Measurements from ENCODE around the gene NECAB3. TPM values are rescaled to one million over a fixed set of nuclear protein-coding genes. Genes with fewer than 3 reads are reported as not detected.

Gene NECAB3
- total RNA-seq, 4 donors from 2014 or later, result 17.1 to 30.8 (median 23.3) TPM

DNA sequence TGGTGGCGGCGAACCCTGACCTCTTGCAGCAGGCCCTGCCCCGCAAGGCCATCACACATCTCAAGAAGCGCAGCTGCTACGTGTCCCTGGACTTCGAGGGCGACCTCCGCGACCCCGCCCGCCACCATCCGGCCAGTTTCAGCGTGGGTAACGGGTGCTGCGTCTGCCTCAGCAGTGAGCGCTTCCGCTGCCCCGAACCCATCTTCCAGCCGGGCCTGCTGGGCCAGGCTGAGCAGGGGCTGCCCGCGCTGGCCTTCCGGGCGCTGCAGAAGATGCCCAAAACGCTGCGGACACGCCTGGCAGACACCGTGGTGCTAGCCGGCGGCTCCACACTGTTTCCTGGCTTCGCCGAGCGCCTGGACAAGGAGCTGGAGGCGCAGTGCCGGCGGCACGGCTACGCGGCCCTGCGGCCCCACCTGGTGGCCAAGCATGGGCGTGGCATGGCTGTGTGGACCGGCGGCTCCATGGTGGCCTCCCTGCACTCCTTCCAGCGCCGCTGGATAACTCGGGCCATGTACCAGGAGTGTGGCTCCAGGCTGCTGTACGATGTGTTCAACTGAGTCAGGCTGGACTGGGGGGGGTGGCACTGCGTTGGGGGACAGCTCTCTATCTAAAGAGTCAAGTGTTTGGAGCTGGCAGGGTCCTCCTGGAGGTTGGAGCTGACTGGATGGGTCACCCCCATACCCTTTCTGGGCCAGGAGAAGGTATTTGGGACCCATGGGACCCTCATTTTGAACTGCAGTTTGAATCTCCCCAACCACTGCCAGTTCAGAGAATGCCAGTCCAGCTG is 6.4 kb downstream of the NECAB3 start:
- peak in 1 of 2 donors; percentile 94 for DNase-seq (ENCODE audit: low spot score in 2 of 2)
- TF ChIP-seq CTCF (IDR thresholded peaks at IDR 0.05) (peak in 1 of 3 donors; percentile 66), POLR2A (IDR thresholded peaks at IDR 0.05) (no peak)
- intact Hi-C loops (cut with DNase I; ENCODE audit: low total_unique reads), result no loop called here
- H3K4me3 ChIP-seq (ENCODE audit: low read depth, poor library complexity, severe bottlenecking), result peak overlapping the region; percentile 25
- 1 to 30% methylated on average over 24 to 25 of the region's 47 CpGs for WGBS, 2 donors

DNA sequence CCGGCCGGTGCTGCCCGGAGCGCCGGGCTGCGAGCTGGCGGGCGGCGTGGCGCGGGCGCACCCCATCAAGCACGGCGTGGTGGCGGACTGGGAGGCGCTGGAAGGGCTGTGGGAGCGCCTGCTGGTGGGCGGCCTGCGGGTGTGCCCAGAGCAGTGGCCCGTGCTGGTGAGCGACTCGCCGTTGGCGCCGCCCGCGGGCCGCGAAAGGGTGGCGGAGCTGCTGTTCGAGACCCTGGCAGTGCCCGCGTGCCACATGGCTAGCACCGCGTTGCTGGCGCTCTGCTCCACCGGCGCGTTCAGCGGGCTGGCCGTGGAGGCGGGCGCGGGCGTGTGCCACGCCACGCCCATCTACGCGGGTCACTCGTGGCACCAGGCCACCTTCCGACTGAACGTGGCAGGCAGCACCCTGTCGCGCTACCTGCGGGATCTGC is 7.0 kb downstream of the NECAB3 start:
- DNase-seq (ENCODE audit: low spot score in 2 of 2), result peak in 1 of 2 donors; percentile 93
- peak overlapping the region; percentile 25 for H3K4me3 ChIP-seq (ENCODE audit: low read depth, poor library complexity, severe bottlenecking)
- WGBS, 2 donors, result 0 to 15% methylated on average over 12 to 22 of the region's 55 CpGs
- TF ChIP-seq POLR2A (IDR thresholded peaks at IDR 0.05) (no peak), CTCF (IDR thresholded peaks at IDR 0.05) (no peak)
- intact Hi-C loops (cut with DNase I; ENCODE audit: low total_unique reads), result no loop called here

GRCh38 chr20:33666293-33667244 is 7.7 kb downstream of the NECAB3 start, which contains the start of gene ACTL10:
Gene ACTL10, plus strand, starts transcription at chr20:33666943. Its CDS starts 555 bp downstream, at chr20:33667498.
- intact Hi-C loops (cut with DNase I; ENCODE audit: low total_unique reads), result no loop called here
- DNase-seq (ENCODE audit: low spot score in 2 of 2), result peak; percentile 97 to 99
- H3K4me3 ChIP-seq (ENCODE audit: low read depth, poor library complexity, severe bottlenecking), result peak within 1 kb of the TSS; percentile 25
- TF ChIP-seq CTCF (IDR thresholded peaks at IDR 0.05), result no peak
- TF ChIP-seq POLR2A (IDR thresholded peaks at IDR 0.05), result no peak
- 1 to 19% methylated on average over 43 of the region's 50 CpGs for WGBS, 2 donors

- DNase-seq (ENCODE audit: low spot score in 2 of 2), result no peak
- no peak overlapping the region for H3K4me3 ChIP-seq (ENCODE audit: low read depth, poor library complexity, severe bottlenecking)
- WGBS, 2 donors, result 91 to 96% methylated on average over 2 of the region's 2 CpGs
- TF ChIP-seq POLR2A (IDR thresholded peaks at IDR 0.05) (no peak), CTCF (IDR thresholded peaks at IDR 0.05) (no peak)
- intact Hi-C loops (cut with DNase I; ENCODE audit: low total_unique reads), result loop anchor here (5.0 kb wide), 1 partner anchor 202 kb away; no protein-coding TSS in a partner anchor
Measured at GRCh38 chr20:33664762-33665144, 9.5 kb downstream of the NECAB3 start.

GRCh38 chr20:33664085-33664761 is 10.0 kb downstream of the NECAB3 start:
- no peak for DNase-seq (ENCODE audit: low spot score in 2 of 2)
- intact Hi-C loops (cut with DNase I; ENCODE audit: low total_unique reads), result loop anchor here (5.0 kb wide), 1 partner anchor 202 kb away; no protein-coding TSS in a partner anchor
- H3K4me3 ChIP-seq (ENCODE audit: low read depth, poor library complexity, severe bottlenecking), result no peak overlapping the region
- WGBS, 2 donors, result 35 to 55% methylated on average over 6 to 9 of the region's 9 CpGs
- no peak for TF ChIP-seq CTCF (IDR thresholded peaks at IDR 0.05)
- no peak for TF ChIP-seq POLR2A (IDR thresholded peaks at IDR 0.05)
